Measurements from ENCODE around the gene SOS1.

DNA sequence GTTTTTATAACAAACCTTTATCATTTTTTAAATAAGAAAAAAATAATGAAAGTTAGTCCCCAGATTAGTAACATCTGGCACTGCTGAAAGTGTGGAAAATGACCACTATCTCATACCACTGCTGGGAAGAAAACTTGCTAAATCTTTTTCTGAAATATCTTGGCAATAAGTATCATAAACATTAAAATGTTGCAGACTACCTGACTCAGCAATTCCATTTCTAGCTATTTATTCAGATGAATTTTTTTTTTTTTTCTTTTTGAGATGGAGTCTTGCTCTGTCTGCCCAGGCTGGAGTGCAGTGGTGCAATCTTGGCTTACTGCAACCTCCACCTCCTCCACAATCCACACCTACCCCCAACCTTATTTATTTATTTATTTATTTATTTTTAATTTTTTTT, 35.3 kb upstream of the SOS1 start:
- no peak for TF ChIP-seq POLR2A (IDR thresholded peaks at IDR 0.05)
- TF ChIP-seq, protein P1, sequence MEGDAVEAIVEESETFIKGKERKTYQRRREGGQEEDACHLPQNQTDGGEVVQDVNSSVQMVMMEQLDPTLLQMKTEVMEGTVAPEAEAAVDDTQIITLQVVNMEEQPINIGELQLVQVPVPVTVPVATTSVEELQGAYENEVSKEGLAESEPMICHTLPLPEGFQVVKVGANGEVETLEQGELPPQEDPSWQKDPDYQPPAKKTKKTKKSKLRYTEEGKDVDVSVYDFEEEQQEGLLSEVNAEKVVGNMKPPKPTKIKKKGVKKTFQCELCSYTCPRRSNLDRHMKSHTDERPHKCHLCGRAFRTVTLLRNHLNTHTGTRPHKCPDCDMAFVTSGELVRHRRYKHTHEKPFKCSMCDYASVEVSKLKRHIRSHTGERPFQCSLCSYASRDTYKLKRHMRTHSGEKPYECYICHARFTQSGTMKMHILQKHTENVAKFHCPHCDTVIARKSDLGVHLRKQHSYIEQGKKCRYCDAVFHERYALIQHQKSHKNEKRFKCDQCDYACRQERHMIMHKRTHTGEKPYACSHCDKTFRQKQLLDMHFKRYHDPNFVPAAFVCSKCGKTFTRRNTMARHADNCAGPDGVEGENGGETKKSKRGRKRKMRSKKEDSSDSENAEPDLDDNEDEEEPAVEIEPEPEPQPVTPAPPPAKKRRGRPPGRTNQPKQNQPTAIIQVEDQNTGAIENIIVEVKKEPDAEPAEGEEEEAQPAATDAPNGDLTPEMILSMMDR (IDR thresholded peaks at IDR 0.05) = no peak
